HG03520 (cell line): ENCODE measurements around the gene RELL1.

Experiments
- ATAC-seq: cut with Tn5 transposase; IDR thresholded peaks from one replicate; pipeline ENCODE4 v1.9.1; 2021; ENCODE audit warnings: mild to moderate bottlenecking, moderate library complexity; ENCODE audit not compliant: unreplicated experiment

Gene RELL1

GRCh38 chr4:37641886-37642849, 44.0 kb downstream of the RELL1 start:
- ATAC-seq: no peak

GRCh38 chr4:37641352-37641751, 44.8 kb downstream of the RELL1 start:
- no peak for ATAC-seq

GRCh38 chr4:37639551-37640285, 46.5 kb downstream of the RELL1 start:
- no peak for ATAC-seq

- ATAC-seq: no peak
Observed at GRCh38 chr4:37635155-37635554, 51.0 kb downstream of the RELL1 start.

- no peak for ATAC-seq
Observed at GRCh38 chr4:37634180-37634579, 52.0 kb downstream of the RELL1 start.

GRCh38 chr4:37632836-37633235, 53.3 kb downstream of the RELL1 start:
- no peak for ATAC-seq

- ATAC-seq: no peak
Observed at GRCh38 chr4:37631551-37631950, 54.6 kb downstream of the RELL1 start.

- no peak for ATAC-seq
Observed at GRCh38 chr4:37629713-37630112, 56.5 kb downstream of the RELL1 start.

GRCh38 chr4:37628977-37629609, 57.1 kb downstream of the RELL1 start:
- no peak for ATAC-seq

GRCh38 chr4:37627263-37627662, 58.9 kb downstream of the RELL1 start:
- no peak for ATAC-seq

- ATAC-seq: no peak
Observed at GRCh38 chr4:37625499-37625898, 60.7 kb downstream of the RELL1 start.

GRCh38 chr4:37623940-37624339, 62.2 kb downstream of the RELL1 start:
- ATAC-seq: no peak

GRCh38 chr4:37623125-37623524, 63.1 kb downstream of the RELL1 start:
- no peak for ATAC-seq

GRCh38 chr4:37620176-37620575, 66.0 kb downstream of the RELL1 start:
- ATAC-seq: no peak

GRCh38 chr4:37615720-37616063, 70.5 kb downstream of the RELL1 start:
- no peak for ATAC-seq

GRCh38 chr4:37615059-37615719, 71.0 kb downstream of the RELL1 start:
- ATAC-seq: no peak

- no peak for ATAC-seq
Observed at GRCh38 chr4:37612811-37613210, 73.4 kb downstream of the RELL1 start.

- ATAC-seq: no peak
Observed at GRCh38 chr4:37609626-37610025, 76.5 kb downstream of the RELL1 start.

- no peak for ATAC-seq
Observed at GRCh38 chr4:37607018-37607417, 79.2 kb downstream of the RELL1 start.

- no peak for ATAC-seq
Observed at GRCh38 chr4:37605843-37606565, 80.2 kb downstream of the RELL1 start.
